ENCODE data around the gene CDHR4.
A peak's percentile ranks its signal among the peaks of the same experiment; 100 is the strongest.
"Not testable (repeated sequence)": the region's sequence is repeated elsewhere in the genome, so short reads cannot be mapped to it uniquely, and the experiment has no call there.

Gene CDHR4

GRCh38 chr3:49803465-49804140, 3.9 kb upstream of the CDHR4 start:
- DNase-seq: peak; percentile 36

DNA sequence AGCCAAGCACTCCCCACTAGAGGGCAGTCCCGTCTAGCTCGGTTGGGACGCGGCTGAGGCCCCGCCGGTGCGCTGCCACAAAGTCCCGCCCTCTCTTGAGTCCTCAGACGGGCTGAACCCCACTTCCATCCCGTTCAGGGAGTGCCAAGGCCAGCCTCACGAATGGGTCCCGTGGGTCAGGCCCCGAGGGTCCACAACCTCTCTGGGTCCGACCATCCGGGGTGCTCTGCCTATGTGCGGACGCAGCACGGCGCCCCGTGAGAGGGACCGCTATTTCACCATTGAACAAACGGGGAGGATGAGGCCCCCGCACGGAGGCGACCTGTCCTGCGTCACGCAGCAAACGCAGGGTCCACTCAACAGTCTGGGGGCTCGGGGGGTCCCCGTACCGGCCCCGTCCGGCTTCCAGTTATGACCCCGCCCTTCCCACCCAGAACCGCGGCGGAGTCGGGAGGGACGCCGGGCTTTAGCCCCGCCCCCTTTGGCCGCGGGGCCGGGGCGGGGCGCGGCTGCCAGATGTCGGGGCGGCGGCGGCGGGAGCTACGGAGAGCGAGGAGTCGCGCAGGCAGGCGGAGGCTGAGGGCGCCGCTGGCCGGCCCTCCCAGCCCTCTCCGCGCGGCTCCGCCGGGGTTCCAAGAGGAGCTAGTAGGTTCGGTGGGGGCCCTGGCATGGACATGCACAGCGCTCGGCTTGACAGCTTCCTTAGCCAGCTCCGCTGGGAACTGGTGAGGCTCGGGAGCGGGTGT, 3.2 kb upstream of the CDHR4 start, which contains the start of gene INKA1:
TSS of gene INKA1 (plus strand) at position 543 of the 746 bp plus-strand sequence. CDS start at position 675, 132 bp downstream.
- peak; percentile 91 for DNase-seq

DNA sequence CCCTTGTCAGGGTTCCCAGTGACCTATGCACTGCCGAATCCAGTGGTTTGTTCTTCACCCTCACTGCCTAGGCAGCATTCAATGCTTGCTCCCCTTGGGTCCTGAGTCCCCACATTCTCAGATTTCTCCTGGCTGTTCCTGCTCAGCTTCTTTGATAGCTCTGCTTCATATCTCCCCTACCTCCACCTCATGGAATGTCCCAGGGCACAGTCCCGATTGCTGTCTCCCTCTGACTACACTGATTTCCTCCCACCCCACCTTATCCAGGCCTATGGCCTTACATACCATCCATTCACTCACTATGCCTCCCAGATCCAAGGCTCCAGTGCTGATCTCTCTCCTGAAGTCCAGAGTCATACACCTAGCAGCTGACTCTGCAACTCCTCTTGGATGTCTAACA, 1.5 kb upstream of the CDHR4 start:
- DNase-seq: no peak

- DNase-seq: no peak
Measured at GRCh38 chr3:49799105-49799504, 568 bp downstream of the CDHR4 start.

DNA sequence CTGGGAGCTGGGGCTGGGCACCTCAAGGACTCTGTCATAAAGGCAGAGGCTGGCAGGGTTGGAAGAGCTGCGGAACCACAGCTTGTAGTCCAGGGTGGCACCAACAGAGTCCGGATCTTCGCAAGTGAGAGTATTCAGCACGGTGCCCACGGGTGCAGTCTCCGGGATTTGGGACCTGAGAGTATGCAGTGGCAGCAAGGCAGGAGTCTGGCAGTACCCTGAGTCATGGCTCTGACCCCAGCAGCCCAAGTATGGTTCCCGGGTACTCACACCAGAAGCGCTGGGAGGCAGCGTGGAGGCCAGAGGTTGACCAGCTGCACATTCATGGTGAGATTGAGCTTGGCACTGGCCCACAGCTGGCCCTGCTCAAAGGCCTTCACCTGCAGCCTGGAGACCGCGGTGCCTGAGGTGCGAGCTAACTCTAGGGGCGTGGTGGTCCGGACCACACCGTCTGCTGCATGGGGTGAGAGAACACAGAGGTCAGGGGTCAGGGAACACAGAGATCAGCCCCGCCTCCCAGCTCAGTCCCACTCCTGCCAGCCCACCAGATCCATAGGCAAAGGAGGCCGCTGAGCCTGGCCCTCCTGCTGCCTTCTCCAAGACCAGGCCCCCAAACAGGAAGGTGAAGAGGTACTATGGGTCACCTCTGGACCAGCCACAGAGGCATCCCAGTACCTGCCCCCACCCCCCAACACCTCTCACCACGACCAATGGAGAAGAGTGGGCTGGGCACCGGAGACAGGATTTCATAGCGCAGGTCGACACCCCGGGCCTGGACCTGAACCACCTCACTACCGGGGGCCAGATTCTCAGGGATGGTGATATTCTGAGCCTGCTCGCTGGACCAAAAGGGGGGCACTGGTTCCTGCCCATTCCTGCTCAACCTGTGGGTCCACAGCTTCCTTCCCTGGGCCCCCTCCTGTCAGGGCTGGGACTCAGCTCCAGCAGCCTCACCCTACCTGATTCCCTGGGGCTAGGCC, 4.5 kb downstream of the CDHR4 start:
- no peak for DNase-seq

- DNase-seq: no peak
Measured at GRCh38 chr3:49794431-49794830, 5.2 kb downstream of the CDHR4 start.

DNA sequence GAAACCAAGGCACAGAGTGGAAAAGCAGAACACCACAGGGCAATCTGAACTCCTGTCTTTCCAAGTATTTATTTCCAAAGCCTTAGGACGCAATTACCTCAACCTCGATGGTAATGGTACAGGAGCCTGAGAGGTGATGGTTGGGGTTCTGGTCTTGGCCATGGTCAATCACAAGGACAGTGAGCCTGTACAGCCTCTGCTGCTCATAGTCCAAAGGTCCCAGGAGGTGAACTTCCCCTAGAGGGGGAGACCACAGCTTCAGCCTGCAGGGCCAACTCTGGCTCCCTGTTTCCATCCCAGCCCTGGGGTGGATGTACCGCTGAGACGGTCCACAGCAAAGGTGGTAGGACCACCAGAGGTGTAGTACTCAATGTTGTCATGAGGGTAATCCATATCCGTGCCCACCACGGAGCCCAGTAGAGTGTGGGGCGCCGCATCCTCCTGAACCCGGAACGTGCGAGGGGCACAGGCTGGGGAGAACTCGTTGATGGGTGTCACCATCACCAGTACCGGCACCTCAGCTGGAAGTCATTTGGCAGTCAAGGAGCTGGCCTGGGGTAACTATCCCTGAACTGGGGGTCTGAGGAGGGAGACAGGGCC, 6.1 kb downstream of the CDHR4 start:
- no peak for DNase-seq

DNA sequence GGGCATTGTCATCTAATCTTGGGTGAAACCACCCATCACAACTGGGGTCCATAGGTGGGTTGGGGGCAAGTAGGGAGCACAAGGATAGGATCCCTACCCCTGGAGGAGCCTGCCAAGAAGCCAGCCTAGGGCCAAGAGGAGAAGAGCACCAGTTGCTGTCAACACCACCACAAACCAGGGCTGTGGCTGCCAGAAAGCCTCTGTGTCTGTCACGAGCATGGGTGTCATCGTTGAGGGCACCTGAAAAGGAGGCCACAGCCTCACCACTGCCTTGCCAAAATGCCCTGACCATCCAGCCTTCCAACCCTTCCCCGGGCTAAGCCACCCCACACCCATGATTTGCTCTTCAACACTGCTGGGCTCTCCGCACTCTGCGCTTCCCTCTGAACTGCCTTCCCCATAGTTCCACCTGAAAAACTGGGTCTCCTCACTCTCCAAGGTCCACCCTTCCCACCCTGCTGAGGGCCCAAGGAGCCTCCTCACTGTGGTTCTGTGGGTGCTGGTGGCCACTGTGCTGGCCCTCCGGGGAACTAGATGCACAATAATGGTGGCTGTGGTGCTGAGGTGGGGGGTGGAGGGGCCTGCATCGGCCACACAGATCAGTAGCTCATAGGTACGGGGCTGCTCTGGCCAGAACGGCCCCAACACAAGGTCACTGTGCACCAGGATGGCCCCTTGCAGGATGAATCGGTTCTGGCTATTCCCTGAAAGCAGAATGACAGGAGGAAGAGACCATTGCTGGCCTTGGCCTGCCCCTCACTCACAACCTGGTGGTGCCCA, 7.1 kb downstream of the CDHR4 start:
- no peak for DNase-seq

GRCh38 chr3:49791571-49791970, 8.1 kb downstream of the CDHR4 start:
- no peak for DNase-seq

DNA sequence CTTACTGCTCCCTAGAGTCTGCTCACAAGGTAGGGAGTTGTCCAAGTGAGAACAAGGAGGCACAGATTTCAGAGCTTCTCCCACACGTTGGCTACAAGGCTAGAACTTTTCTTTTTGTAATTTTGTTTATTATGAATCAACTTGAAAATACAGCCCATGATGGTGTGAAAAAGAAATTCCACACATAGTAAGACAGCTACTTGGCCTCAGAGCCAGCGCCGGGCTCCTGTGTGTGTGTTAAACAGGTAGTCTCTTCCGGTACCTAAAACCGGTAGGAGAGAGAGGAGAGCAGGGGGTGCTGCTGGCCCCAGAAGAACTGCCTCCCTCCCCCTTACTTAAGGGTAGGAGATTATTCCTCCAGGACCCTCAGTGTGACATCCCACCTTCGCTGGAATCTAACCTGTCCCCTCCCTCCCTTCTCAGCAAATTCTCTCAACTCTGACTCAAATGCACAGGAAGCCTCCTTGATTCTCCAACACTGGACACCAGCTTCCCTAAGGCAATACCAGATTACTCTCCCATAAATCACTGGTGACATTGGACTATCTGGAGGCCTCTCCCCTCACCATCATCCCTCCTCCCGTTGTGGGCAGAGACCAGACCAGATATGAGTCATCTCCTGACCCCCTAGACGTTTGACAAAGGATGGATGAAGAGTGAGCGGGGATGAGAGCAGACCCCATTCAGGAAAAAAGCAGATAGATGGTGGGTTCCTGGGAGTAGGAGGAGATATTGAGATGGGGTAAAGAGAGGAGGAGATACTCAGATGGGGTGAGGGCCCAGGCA, 8.9 kb downstream of the CDHR4 start:
- DNase-seq: no peak

- DNase-seq: no peak
Measured at GRCh38 chr3:49788056-49788455, 11.6 kb downstream of the CDHR4 start.

DNA sequence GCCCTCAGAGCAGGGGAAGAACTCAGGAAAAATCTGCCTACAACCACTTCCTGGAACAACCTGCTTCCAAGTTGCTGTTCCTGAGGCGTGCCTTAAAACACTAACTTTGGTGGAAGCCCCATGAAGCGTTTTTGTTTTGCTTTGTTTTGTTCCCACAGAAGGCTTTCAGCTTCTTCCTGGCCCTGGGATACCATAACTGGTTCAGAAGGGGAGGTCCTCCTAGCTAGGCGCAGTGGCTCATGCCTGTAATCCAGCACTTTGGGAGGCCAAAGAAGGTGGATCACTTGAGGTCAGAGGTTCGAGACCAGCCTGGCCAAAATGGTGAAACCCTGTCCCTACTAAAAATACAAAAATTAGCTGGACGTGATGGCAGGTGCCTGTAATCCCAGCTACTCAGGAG, 12.1 kb downstream of the CDHR4 start:
- no peak for DNase-seq

DNA sequence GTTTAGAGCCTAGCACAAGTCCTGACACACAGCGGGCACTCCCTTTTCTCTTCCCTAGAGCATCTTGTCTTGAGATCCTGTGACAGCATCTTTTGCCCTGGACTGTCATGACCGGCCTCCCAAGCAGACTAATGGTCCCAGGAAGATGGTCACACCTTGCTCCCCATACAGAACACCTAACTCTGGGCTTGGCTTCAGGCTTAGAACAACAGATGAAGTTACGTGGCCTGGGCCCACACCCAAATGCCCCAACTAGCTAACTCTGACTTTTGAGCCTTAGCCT, 12.6 kb downstream of the CDHR4 start:
- no peak for DNase-seq

DNA sequence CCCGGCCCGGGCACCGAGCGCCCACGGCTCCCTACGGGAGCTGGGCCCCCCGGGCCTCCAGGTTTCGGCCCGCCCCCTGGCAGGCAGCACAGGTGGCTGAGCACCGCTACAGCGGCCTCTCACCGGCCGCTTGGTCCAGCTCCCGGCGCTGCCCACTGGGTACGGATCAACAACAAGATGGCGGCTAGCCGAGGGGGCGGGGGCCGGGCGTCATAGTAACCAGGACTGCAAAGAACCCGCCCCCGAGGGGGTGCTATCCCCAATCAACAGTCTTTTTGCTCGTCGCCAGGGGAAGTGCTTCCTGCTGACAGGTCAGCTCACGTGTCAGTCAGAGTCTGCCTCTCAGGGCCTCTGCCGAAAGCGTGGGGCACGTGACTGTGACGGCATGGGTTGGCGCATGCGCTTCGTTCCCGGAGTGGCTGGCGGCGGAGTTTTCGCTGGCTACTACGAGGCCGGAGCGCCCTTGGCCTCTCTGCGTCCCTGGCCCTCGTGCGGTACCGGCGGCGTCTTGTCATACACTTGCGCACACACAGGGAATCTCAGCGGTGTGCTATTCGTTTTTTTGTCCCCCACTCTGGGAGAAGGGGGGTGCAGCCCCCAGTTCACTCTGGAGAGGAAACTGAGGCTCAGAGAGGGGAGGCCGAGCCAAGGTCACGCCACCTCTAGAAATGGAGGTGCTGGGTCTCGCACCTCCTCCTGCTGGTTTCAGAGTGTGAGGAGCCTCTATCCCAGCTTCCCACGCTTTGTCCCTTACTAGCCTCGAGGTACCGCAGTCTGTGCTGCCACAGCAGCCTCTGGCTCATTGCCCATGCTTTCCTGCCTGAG, 13.1 kb downstream of the CDHR4 start, which contains the start of gene IP6K1:
TSS of gene IP6K1 (minus strand) at position 186 of the 825 bp plus-strand sequence. CDS start 38,502 bp downstream, outside the sequence.
- DNase-seq: peak; percentile 100

GRCh38 chr3:49785565-49786356, 13.9 kb downstream of the CDHR4 start:
- peak; percentile 17 for DNase-seq

GRCh38 chr3:49782277-49782676, 17.4 kb downstream of the CDHR4 start:
- not testable (repeated sequence) for DNase-seq

DNA sequence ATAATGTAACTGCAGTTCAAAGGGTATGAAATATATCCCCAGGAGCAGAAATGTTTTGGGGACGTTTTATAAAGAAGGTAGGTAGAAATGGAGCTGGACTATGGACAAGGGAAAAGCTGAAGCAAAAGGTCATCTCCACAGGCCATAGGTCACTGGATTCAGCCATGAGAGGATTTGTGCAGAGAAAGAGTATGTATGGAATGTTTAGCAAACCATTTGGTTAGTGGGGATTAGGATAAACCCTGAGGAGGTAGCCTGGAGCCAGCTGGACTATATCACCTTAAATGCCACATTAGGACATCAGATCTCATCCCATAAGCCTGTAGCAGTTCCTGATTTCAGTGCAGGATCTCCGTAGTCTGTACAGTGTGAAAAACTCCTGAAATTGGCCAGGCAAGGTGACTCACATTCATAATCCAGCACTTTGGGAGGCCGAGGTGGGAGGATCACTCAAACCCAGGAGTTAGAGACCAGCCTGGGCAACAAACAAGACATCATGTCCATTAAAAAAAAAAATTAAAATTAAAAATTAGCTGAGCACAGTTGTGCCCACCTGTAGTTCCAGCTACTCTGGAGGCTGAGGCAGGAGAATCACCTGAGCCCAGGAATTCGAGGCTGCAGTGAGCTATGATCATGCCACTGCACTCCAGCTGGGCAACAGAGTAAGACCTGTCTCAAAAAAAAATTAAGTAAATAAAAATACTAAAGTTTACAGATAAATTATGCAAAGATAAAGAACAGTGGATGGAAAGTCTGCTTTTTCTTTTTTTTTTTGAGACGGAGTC, 18.1 kb downstream of the CDHR4 start:
- DNase-seq: no peak

GRCh38 chr3:49780975-49781365, 18.7 kb downstream of the CDHR4 start:
- DNase-seq: not testable (repeated sequence)
